Measurements from ENCODE around the gene STPG3. TPM values are rescaled to one million over a fixed set of nuclear protein-coding genes. Genes with fewer than 3 reads are reported as not detected.

STPG3 gene
- not detected in 2 replicates for total RNA-seq

DNA sequence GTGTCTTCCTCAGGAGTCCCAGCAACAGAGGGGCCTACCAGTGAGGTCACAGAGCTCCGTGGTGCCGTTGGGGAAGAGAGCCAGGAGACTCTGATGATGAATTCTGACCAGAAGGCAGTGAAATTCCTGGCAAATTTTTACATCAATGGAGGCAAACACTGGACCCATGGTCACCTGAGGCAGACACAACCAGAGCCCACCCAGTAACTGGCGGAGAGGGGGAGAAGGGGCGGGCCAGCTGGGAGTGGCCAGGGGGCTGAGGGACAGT lies at the start of gene STPG3:
Gene STPG3, plus strand, starts transcription at position 93 of the 268 bp plus-strand sequence. Its CDS starts 1 bp downstream, at position 94.
- TF ChIP-seq, protein P1, sequence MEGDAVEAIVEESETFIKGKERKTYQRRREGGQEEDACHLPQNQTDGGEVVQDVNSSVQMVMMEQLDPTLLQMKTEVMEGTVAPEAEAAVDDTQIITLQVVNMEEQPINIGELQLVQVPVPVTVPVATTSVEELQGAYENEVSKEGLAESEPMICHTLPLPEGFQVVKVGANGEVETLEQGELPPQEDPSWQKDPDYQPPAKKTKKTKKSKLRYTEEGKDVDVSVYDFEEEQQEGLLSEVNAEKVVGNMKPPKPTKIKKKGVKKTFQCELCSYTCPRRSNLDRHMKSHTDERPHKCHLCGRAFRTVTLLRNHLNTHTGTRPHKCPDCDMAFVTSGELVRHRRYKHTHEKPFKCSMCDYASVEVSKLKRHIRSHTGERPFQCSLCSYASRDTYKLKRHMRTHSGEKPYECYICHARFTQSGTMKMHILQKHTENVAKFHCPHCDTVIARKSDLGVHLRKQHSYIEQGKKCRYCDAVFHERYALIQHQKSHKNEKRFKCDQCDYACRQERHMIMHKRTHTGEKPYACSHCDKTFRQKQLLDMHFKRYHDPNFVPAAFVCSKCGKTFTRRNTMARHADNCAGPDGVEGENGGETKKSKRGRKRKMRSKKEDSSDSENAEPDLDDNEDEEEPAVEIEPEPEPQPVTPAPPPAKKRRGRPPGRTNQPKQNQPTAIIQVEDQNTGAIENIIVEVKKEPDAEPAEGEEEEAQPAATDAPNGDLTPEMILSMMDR (conservative IDR thresholded peaks at IDR 0.05; ENCODE audit: low read depth, low read length): no peak
- DNase-seq (ENCODE audit: low read depth): no peak
- no peak within 1 kb of the TSS for H3K4me3 ChIP-seq (ENCODE audit: low read depth, low read length)

DNA sequence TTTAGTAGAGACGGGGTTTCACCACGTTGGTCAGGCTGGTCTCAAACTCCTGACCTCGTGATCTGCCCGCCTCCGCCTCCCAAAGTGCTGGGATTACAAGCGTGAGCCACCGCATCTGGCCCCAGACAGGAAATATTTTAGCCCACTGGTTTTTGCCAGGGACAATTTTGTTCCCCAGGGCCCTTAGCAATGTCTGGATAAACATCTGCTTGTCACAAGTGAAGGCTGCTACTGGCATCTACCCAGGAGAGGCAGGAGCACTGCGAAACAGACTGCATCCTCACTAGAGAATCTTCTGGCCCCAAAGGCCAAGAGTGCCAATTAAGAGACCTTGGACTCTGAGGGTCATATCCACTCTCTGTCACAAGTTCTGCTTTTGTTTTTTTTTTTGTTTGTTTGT lies 48.1 kb upstream of the STPG3 start:
- no peak overlapping the region for H3K4me3 ChIP-seq (ENCODE audit: low read depth, low read length)
- TF ChIP-seq, protein P1 (conservative IDR thresholded peaks at IDR 0.05; ENCODE audit: low read depth, low read length): no peak
- no peak for DNase-seq (ENCODE audit: low read depth)

DNA sequence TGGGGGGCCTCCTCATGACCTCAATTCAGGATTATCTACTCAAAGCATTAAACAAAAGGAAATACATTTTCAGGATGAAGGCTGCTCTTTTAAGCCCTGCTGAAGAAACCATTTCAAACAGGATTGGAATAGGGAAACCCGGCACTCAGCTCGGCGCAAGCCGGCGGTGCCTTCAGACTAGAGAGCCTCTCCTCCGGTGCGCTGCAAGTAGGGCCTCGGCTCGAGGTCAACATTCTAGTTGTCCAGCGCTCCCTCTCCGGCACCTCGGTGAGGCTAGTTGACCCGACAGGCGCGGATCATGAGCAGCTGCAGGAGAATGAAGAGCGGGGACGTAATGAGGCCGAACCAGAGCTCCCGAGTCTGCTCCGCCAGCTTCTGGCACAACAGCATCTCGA lies 46.4 kb upstream of the STPG3 start:
- TF ChIP-seq, protein P1 (conservative IDR thresholded peaks at IDR 0.05; ENCODE audit: low read depth, low read length): no peak
- no peak for DNase-seq (ENCODE audit: low read depth)
- H3K4me3 ChIP-seq (ENCODE audit: low read depth, low read length): peak overlapping the region; percentile 97

DNA sequence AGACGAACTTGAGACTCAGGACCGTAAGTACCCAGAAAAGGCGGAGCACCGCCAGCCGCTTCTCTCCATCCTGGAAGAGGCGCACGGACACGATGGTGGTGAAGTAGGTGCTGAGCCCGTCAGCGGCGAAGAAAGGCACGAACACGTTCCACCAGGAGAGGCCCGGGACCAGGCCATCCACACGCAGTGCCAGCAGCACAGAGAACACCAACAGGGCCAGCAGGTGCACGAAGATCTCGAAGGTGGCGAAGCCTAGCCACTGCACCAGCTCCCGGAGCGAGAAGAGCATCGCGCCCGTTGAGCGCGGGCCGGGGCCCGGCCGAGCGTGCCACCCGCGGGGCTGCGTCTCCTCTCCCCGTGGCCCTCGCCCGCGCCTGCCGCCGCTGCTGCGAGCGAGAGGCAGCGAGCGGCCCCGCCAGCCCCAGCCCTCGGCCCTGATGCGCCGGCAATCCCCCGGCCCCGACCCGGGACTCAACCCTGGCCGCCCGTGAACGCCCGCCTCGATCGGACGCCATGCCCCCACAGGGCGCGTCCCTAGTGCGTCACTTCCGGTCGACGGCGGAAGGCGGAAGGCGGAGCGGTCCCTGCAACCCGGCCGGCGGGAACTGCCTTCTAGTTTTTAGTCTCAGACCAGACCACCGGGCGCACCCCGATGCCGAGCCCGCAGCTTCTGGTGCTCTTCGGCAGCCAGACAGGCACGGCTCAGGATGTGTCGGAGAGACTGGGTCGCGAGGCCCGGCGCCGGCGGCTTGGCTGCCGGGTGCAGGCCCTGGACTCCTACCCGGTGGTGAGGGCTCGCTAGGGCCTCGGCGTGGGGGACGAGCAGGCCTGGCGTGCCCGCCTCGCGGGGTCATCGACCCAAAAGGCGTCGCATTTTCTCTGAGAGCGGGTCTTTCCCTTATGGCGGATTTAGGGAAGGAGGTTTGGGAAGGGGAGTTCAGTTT lies 45.7 kb upstream of the STPG3 start, which contains the start of the genes NDOR1 and TMEM203:
Gene NDOR1, plus strand, starts transcription at position 575 of the 944 bp plus-strand sequence. Its CDS starts 78 bp downstream, at position 653.
Gene TMEM203, minus strand, starts transcription at position 523 of the 944 bp plus-strand sequence. Its CDS starts 234 bp downstream, at position 289.
- DNase-seq (ENCODE audit: low read depth): no peak
- TF ChIP-seq, protein P1 (conservative IDR thresholded peaks at IDR 0.05; ENCODE audit: low read depth, low read length): no peak
- peak within 1 kb of the TSS; percentile 97 for H3K4me3 ChIP-seq (ENCODE audit: low read depth, low read length)

GRCh38 chr9:137206602-137207001 lies 44.5 kb upstream of the STPG3 start:
- TF ChIP-seq, protein P1 (conservative IDR thresholded peaks at IDR 0.05; ENCODE audit: low read depth, low read length): no peak
- H3K4me3 ChIP-seq (ENCODE audit: low read depth, low read length): peak overlapping the region; percentile 97
- DNase-seq (ENCODE audit: low read depth): no peak

DNA sequence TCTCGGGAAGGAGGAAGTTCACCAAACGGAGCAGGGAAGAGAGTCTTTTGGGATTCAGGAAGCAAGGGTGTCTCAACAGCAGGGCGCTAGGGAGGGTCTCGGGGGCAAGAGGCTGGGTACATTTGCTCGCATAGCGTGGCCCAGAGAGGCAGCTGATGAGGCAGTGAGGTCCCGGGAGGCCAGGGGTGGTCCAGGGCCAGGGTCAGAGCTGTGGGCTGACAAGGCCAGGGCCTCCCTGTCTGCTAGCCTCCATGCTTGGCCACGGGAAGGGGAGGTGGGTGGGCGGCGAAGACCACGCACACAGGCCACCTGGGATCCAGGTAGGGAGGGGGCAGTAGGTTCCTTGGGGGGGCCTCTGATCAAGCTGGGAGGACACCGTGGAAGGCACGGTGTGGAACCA lies 39.6 kb upstream of the STPG3 start:
- H3K4me3 ChIP-seq (ENCODE audit: low read depth, low read length): no peak overlapping the region
- DNase-seq (ENCODE audit: low read depth): no peak
- TF ChIP-seq, protein P1 (conservative IDR thresholded peaks at IDR 0.05; ENCODE audit: low read depth, low read length): no peak
